ENCODE data around the gene LRRN2.

LRRN2 gene

DNA sequence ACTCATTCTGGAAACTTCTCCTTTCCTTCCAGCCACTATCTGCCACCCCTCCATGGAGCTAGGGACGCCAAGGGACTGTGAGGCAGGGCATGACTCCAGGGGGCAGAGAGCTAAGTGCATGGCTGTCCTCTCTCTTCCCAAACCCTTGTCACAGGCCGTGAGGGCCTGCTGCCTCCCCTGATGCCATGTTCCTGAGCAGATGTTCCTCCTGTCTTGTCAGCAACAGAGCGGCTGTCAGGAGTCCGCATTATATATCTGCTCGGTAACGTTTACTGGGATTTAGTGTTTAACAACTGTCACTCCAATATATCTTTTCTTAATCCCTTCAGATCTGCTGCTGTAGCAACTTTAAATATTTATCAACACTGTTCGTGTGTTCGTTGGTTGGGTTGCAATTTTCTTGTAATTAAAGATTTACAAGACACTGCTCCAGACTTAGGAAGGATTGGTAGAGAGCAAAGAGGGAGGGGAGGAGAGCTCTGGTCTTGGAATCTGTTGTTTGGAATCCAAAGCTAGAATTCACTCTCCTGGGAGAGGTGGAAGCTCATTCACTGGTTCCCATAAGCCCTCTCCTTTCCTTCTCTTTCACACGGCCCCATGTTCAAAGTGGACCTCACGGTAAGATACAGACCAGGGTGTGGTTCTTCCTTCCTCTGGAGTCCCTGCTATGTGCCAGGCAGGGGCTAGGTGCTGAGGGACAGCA lies 93.1 kb downstream of the LRRN2 start:
- peak; percentile 68 to 89 for DNase-seq

DNA sequence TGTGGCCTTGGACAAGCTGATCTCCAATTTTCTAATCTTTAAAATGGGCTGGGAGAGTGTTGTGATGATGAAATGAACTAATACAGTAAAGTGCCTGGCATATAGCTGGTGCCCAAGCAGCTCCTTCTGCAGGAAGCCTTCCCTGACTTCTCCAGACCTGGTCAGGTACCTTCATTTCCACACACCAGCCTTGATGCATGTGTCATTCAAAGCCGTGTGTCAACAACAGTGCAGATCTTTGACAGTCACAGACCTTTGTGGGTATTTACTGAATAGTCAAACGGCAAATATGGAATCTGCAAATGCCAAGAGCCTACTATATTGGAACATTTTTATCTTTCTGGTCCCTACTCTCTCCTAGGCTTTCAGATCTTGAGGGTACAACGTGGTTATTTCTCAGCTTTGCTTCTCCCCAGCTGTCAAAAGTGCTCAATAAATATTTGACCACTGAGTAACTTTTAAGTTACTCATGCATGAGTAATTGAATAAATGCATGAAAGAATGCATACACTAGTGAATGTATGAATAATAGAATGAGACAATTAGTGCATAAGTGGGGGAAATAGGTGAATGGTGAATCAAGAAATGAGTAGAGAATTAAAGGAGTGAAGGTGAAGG lies 94.0 kb downstream of the LRRN2 start:
- DNase-seq: no peak

DNA sequence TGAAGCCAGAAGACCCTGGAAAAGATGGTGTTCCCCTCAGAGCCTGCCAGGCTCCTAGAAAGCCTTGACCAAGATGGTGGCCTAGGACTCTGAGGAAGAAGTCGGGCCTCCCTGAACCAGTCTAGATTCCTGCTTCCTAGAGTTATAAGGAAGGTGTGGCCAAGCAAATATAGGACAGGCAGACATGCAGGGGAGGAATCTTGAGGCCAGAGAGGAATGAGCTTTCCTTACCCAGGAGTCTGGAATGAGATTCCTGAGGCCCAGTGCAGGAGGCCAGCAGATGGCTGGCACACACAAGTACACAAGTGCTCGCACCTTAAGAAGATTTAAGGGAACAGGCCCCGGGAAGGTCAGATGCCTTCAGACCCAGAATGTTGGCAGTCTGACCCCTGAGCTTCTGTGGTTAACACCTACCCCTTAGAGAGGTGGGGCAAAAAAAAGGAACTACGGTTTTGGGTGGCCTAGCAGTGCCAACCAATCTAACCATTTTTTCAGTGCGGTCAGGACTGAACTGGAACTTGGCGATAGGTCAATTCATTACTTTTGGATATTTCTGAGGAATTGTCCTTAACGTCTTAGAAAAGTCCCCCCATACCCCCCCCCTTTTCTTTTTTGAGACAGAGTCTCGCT lies 96.0 kb downstream of the LRRN2 start:
- peak in 1 of 2 experiments; percentile 51 for DNase-seq

DNA sequence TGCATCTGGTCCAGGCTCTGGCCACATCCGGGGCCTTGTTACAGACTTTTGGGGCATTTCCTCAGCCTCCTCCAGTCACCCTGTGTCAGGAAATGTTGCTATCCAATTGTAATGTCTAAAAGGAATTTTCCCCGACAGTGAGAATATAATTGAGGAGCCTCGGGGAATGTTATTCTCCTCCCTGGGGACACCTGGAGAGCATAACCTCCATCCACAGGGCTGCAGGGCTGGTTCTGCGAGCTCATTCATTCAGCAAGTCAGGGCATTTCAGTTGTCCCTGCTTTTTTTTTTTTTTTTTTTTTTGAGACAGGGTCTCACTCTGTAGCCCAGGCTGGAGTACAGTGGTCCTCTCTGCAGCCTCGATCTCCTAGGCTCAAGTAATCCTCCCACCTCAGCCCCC lies 96.7 kb downstream of the LRRN2 start:
- no peak for DNase-seq

DNA sequence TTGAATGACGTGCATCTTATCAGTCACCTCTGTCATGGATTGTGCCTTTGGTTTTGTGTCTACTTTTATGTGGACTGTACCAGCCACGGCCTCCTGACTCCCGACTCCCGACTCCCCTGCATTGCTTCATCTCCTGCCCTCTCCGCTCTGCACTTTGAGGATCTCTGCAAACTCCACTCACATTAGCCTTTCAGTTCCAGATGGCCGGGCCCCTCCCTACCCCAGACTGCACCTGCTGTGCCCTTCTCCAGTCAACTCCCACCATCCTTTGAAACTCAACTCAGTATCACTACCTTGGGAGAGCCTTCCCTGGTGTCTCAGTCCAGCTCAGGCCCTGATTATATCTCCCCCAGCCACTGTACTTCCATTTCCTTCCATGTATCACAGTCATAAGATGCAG lies 97.9 kb downstream of the LRRN2 start:
- DNase-seq: peak; percentile 41 to 79

DNA sequence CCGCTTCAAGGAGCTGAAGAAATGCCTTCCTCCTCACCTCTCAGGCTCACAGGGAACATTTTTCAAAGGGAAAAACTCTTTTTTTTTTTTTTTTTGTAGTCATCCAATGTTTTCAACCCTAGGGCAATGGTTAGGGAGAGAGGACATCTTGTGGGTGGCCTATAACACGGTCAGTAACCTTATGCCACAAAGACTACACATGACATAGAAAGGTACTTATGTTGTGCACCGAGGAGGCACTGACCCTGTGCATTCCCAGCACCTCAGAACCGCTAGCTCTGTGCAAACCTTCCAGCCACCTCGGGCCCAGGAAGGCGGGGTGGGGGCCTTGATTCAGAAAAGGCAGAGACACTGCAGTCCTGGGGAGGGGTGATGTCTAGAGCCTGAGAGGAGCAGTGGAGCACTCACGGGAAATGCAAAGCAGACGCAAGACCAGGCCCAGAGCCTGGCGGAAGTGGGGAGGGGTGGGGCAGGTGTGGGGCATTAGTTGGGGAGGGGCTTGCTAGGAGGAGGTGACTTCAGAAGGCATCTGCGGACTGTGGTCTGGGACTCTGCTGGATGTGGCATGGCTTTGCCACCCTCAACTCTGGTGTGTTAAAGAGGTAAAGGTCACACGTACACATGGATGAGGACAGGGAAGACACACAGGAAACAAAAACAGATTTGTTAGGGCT lies 100.7 kb downstream of the LRRN2 start:
- DNase-seq: no peak

DNA sequence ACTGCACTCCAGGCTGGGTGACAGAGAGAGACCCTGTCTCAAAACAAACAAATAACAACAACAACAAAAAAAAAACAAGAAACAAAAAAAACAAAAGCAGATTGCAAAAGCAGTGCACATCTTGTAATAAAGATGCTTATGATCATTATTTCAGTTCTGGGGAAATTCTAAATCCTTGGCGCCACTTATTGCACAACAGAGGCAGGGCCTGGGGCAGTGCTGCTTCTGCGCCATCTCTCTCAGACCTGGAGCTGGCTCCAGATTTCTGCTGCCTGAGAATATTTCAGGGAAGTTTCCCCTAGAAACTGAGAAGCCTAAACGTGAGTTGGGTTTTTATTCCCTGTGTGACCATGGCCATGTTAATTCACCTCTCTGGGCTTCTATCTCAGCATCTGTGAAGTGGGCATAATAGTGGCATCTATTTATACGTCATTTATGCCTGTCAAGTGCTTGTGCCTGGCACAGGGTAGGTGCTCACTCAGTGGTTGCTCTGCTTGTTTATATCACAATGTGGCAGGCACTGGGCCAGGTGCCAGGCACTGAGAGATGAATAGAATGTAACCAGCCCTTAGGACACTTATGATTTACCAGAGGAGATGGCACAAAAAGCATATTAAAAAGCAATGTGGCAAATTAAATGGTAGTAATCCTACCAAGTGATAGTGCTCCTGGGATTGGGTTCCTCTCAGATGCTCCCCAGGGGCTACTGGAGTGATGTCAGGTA lies 101.5 kb downstream of the LRRN2 start:
- no peak for DNase-seq

DNA sequence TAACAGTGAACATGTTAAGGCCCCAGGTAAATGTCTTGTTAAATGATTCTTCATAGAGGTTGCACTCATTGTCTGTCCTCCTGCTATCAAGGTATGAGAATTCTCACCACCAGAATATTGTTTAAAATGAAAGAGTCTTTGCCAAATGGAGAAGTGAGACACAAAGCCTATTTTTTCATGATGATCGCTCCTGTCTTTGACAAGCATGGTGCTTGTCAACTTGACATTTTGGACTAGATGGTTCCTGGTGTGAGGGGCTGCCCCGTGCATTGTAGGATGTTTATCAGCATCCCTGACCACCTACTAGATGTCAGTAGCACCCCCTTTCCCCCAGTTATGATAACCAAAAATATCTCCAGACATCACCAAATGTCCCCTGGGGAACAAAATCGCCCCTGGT lies 103.8 kb downstream of the LRRN2 start:
- no peak for DNase-seq

DNA sequence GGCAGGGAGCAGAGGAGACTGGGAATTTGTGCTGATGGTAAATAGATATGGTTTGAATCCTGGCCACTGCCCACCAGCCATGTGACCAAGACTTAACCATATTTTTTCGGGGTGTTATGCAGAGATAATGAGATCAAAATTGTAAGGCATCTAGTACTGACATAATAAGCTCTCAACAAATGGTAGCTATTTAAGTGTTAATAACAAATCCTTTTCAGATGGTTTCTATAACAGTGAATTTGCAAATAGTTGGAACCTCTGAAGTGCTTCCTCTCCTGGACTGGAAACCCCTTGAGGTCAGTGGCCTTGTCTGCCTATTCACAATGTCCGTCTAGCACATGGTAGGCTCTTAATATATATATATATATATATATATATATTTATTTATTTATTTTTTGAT lies 104.7 kb downstream of the LRRN2 start:
- DNase-seq: no peak

DNA sequence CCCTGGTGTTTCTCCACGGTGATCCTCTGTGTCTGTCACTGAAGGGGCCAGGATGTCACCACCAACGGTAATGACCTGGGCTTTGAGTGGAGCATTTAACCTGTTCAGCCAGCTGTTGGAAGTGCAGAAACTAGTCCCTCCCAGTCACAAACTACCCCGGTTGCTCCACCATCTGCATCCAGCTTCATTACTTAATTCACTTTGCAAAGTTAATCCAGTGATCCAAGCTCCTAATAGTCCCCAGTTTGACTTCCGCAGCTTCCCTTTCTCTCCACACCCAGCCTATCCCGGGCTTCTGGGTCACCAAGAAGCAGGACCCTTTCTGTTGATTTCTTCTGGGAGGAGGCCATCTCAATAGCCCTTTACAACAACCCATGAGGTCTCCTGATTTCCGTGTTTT lies 105.9 kb downstream of the LRRN2 start:
- DNase-seq: peak in 1 of 2 experiments; percentile 73

DNA sequence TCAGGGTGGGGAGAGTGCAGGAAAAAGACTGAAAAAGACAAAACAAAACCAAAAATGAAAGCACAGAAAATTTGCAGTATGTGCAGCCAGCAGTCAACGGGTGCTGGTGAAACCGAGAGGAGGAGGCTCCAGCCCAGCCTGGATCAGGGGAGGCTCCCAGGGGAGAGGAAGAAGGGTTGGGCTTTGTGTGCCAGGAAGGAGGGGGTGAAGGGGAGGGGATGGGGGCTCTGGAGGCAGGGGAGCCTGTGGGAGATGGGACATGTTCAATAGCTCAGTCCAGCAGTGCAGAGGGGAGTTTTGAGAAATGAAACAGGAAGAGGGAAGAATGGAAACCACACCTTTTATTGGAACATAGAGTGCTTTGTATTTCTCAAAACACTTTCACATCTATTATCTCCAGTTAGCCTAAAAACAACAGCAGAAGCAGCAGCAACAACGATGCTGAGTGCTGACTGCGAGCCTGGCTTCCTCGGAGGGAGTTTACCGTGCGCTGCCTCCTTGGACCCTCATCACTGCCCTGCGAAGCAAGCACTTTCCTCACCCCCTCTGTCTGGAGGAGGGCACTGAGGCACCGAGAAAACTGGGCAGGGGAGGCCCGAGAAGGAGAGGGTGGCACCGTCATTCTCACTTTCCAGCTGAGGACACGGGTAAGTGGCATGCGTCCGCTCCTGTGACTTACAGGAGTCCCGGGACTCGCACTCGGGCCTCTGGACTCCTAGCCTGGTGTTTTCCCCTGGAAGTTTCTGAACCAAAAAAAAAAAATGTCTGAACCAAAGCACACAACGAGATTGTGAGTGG lies 106.5 kb downstream of the LRRN2 start:
- DNase-seq: peak; percentile 38 to 42

DNA sequence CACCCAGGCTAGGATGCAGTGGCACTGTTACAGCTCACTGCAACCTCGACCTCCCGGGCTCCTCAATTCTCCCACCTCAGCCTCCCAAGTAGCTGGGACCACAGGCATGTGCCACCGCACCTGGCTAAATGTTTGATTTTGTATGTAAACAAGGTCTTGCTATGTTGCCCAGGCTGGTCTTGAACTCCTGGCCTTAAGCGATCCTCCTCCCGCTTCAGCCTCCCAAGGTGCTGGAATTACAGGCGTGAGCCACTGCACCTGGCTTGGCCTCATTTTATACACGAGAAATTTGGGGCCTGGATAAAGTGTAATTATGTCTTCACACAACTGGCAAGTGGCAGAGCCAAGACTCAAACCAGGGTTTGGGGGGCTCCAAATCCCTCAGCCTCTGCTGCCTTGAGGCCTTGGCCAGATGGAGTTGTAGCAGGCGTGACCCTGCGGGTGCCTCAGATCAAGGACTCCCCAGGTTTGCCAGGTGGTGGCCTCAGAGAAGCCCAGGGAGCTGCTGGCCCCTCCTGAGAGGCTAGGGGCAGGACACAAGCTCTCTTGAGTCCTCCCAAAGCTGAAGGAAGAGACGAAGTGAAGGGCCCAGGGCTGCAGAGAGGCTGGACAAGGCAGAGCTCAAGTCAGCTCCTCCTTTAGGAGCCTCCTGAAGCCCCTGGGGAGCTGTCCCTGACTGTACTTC lies 107.6 kb downstream of the LRRN2 start:
- DNase-seq: no peak

DNA sequence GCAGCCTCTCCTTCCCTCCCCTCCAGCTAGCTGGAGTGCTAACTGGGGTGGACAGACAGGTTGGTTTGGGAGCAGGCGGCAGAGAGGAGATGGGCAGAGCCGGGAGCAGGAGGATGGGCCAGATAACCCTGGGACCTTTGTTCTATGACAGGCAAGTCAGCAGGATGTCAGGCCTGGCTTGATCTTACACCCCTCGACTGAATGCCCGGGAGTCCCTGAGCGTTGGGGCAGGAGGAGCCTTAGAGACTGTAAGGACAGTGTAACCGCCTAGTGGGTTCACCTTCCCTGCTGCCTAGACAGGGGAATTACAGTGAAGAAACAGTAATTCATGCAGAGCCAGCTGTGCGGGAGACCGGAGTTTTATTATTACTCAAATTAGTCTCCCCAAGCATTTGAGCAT lies 109.1 kb downstream of the LRRN2 start:
- DNase-seq: no peak

DNA sequence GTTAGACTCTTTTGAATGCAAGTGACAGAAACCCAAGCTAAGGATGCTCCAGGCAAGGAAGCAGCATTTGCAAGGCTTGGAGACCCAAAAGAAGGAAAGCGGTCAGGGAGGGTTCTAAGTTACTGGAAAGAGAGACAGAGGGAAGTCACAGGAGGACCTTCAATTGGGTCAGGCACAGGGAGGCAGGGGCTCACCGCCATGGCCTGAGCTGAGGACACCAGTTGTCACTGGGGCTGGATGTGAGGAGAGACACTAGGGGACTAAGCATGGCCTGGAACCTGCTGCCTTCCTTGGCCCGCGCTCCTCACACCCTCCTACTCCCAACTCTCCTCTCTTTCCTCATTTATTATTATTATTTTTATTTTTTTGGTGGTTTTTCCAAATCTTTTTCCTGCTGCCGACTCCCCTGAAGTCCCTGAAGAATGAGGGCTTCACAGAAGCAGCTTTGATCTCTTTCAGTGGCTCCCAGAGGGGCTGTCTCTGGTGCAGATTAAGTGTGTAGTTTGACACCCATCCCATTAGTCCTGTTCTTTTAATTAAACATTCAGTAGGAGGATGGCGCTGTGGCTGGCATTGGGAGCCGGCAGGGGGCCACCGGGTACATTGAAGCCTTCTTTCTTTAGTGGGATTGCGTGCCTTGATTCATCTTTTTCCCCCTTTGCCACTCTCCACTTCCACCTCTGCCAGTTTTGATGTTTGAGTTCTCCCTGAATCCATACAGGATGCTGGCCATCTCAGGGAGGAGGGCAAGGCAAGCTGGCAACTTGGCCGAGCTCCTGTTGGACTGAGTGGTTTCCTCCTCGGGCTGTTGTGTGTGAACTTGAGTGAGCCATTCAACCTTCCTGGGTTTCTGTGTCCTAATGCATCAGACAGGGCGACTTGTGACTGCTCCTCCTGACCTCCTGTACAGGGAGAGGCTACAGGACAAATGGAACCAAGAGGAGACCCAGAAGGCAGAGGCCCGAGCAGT lies 110.0 kb downstream of the LRRN2 start:
- peak; percentile 40 to 73 for DNase-seq

DNA sequence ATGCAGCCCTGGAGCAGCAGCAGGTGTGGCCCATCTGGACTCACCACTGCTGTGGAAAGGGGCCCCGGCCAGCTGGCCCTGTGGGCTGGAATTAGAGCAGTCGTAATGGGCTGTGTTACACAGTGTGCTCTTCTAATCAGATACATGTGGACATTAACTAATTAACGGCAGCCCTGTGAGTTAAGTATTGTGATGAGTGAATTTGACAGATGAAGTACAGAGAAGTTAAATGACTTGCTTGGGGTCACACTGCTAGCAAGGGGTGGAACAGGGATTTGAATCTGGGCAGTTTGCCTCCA lies 110.7 kb downstream of the LRRN2 start:
- no peak for DNase-seq

DNA sequence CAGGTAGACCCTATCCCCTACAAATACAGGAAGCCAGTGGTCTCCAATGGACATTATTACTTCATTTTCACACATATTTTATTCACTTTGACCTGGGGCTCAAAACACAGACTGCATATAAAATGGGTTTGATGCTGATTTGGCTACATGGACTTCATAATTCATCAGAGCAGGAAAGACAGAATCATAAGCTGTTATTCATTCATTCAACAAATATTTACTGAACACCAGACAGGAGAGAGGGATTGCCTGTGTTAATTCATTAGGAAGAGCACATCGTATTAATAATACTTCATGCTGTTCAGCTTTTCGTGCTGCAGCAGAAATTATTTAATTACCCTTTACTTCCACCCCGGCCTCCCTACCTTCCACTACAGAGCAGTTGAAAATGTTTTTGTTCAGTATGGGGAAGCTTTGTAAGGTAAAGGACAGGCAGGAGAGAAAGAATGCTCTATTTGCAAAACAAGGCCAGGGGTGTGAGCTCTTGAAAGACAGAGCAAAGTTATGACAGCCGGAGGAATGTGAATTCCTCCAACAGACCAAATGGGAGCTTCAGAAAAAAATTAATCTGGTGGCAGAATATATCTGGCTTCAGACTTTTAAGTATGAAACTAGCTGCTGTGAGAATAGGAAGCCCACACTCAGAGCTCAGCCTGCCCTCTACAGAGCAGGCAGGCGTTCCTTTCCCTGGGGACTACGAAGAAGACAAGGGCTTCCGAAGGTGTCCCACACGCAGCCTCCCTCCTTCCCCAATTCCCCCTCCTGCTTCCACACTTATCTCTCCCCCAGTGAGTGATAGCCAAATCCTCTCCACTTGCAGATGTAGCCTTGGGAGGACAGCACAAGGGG lies 111.3 kb downstream of the LRRN2 start:
- peak; percentile 97 to 99 for DNase-seq

DNA sequence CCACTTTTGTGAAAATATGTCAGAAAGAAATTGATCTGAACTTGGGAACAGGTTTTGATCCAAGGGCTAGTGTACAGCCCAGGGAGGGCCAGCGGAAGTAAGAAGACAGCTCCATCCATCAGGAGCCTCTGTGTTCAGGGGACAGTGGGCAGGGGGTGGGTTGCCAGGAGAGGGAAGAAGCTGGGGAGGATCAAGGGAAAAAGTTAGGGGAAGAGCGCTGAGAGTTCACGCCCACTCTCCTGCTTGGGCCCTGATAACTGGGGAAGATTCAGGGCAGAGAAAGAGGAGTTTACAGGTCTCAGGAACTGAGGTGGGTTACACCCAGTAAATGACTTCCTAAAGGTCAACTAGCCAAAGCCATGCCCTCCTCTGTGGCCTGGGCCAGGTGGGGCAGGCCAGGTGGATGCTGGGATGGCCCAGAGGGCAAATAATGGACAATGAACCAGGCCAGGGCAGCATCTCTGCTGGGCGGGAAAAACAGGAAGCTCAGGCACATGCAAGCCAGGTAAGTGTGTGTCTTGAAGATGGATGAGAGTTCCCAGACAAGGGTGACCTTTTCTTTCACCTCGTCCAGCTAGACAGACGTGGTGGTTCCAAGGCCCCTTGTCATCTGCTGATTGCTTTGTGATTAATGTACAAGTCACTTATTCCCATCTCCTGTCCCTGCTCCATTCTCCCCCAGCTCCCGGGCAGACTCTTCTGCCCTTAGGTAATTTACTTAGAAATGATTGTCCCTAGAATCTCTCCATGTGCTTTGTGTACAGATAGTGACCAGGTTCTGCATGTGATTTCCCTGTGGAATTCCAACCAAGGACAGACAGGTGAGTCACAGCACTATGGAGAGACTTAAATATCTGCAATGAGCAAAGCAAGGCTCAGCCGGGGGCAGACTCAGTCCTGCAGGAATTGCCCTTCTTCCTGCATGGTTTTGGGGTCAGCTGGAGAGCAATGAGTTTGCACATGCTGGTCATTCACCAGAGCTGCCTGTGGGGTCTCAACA lies 112.3 kb downstream of the LRRN2 start:
- no peak for DNase-seq

DNA sequence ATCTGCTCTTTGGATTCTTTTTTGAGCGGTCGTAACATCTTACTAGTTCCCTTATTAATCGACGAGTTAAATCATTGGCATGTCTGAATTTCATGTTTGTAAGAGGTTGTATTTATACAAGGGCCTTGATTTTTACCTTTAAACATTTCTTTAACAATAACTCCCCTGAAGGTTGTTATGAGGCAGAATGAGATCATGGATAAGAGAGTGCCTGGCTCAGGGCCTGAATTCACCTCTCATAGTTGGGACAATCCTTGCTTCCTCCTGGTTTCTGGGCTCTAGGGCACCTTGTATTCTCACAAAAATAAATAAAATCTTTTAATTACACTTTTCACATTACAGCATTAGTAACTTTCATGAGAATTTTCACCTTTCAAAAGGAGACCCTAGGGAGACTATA lies 113.9 kb downstream of the LRRN2 start:
- no peak for DNase-seq
